HG02759 (cell line): ENCODE data around the gene VAPA.

Experiments
- ATAC-seq: cut with Tn5 transposase; IDR thresholded peaks from one replicate; pipeline ENCODE4 v1.9.1; 2021; ENCODE audit warnings: mild to moderate bottlenecking, moderate library complexity; ENCODE audit not compliant: unreplicated experiment

The VAPA gene

DNA sequence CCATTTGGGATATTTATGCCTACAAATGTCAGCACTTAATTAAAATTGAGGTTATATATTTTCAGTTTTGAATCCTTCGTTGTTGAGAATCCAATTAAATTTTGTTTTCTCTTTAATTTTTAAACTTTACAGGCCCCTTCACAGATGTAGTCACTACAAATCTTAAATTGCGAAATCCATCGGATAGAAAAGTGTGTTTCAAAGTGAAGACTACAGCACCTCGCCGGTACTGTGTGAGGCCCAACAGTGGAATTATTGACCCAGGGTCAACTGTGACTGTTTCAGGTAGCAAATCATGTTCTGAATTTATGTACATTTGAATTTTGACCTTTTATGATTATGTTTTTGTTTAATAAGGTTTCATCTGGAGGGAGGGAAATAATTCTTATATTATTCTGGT, 17.9 kb downstream of the VAPA start:
- ATAC-seq, result no peak

- ATAC-seq, result no peak
Observed at GRCh38 chr18:9933865-9934264, 20.0 kb downstream of the VAPA start.

GRCh38 chr18:9934274-9934673, 20.5 kb downstream of the VAPA start:
- no peak for ATAC-seq

DNA sequence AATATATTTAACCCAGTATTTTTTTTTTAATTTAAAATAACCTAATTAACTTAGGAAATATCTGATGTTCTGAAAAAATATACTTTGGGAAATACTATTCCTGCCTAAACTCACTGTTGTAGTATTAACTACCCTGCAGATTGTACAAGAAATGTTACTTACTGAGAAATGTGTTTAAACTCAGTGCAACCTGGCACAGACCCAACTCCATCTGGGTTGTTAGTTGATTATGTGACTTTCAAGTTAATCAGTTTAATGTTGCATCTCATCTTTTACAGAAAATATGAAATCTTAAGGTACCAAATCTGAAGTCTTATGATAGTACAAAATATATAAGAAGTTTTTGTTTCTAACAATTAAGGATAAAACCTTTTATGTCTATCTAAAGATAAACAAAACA, 27.3 kb downstream of the VAPA start:
- ATAC-seq, result no peak

- ATAC-seq, result no peak
Observed at GRCh38 chr18:9941660-9942059, 27.8 kb downstream of the VAPA start.

DNA sequence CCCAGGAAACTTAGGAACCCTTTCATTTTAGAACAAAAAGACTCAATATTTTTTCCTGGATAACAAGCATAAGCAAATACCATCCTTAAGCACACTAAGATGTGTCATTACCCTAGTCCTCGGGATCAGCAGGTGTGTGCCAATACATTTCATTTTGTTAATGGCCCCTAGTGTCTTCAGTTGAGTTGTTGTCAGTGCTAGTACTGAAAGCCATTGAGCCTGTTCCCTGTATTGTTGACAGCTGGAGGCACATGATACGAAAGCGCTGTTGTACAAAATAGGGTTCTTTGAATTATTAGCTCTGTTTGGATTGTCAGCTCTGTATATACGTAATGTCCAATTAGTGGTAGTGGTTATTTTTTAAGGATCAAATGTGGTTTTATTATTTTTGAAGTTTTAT, 29.5 kb downstream of the VAPA start:
- ATAC-seq, result no peak

DNA sequence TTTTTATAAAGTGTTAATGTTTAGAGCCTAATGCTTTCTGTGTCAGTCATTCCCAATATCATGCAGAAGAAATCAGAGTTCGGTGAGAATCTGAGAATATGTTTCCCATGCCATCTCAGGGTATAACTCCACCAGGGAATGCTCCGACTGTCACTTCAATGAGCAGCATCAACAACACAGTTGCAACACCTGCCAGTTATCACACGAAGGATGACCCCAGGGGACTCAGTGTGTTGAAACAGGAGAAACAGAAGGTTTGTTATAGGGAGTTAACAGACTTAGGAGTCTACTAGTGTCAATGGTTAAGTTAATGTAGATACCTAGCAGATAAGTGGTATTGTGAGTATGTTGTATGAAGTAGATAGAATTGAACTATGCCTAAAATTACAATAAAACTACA, 31.0 kb downstream of the VAPA start:
- no peak for ATAC-seq

DNA sequence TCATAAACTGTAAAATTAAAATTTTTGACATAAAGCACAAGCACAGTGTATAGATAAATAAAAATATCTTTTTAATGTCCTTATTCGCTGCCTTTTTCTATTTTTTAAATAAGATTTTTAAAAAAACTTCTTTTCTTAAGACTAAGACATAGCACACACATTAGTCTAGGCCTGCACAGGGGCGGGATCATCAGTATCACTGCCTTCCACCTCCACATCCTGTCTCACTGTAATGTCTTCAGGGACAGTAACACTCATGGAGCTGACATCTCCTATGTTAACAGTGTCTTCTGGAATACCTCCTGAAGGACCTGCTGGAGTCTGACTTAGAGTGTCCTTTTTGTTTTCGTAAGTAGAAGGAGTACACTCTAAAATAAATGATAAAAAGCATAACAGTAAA, 33.0 kb downstream of the VAPA start:
- no peak for ATAC-seq

- ATAC-seq, result no peak
Observed at GRCh38 chr18:9947248-9947647, 33.4 kb downstream of the VAPA start.

DNA sequence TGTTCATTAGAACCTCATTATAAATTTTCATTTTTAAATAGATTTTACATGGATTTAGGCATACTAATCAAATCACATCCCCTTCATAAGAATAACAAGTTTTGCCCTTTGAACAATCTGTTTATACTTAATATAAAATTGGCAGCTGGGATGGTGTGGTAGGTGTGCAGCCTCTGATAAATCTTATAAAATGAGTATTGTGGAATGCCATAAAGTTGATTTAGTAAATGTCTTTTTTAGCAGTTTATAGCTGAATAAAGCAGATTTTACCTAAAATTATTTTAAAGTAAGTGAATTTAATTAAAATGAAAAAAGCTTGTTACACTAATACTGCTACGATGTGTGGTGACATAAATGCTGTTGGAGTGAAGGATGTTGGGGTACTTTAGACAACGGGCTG, 35.5 kb downstream of the VAPA start:
- ATAC-seq, result no peak

DNA sequence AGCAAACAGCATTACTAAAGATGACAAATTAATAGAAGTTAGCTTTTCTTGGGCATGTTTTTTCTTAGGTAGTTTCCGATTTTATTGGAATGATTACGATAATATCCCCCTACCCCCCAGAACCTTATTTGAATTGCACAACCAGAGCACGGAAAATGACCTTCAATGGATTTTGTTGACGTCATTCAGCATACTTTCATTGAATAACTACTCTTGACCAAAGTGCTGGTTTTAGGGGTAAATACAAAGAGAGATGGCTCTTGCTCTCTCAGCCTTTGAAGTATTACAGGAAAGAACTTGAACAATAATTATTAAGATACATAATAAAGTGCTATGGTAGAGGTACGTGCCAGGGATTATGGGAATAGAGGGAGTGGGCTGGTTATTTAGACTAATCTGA, 36.0 kb downstream of the VAPA start:
- no peak for ATAC-seq

DNA sequence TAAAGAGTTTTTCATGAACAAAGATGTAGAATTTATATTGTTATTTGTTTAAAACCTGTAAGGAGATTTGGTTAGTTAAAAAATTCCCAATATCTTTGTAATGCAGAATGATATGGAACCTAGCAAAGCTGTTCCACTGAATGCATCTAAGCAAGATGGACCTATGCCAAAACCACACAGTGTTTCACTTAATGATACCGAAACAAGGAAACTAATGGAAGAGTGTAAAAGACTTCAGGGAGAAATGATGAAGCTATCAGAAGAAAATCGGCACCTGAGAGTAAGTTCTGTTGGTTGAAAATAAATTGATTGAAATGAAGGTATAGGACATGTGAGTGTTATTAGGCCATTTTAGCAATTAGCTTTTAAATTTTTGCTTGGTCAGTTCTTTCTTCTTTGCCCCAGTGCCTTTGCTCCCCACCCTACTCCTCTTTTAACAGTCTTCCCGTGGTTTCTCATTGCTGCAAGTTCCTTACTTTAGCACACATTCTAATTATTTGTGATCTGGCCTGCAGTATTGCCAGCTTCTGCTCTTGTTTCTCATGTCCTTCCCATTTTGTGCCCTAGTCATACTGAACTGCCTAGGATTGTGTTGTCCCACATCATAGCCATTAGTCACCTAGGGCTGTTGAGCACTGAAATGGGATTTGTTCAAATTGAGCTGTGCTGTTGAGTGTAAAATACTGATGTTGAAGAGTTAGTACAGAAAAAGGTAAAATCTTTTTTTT, 36.6 kb downstream of the VAPA start:
- no peak for ATAC-seq

- no peak for ATAC-seq
Observed at GRCh38 chr18:9951022-9951859, 37.4 kb downstream of the VAPA start.

GRCh38 chr18:9952633-9953416, 39.0 kb downstream of the VAPA start:
- no peak for ATAC-seq

DNA sequence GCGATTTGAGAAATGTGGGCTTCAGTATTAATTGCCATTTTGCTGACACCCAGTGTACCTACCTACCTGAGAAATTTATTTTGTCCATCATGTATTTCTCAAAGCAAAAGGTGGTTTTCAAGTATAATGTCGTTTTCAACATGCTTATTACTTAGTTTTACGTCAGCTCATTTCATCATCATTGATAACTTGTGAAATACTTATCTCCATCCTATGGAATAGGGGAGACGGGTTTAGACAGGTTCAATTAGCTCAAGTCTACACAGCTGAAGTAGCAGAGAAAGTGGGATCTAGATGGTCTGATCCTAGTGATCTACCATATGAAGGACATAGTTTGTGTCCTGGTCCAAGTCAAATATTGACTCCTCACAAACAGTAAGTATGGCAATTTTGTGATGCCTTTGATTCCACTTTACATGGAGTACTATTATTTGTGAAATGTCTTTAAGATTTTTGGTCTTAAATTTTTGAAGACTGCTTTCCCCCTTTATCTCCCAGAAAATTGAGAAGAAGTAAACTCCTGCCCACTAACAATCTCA, 45.1 kb downstream of the VAPA start:
- ATAC-seq, result no peak

- no peak for ATAC-seq
Observed at GRCh38 chr18:9959564-9959963, 45.7 kb downstream of the VAPA start.

- no peak for ATAC-seq
Observed at GRCh38 chr18:9960258-9960904, 46.6 kb downstream of the VAPA start.

GRCh38 chr18:9961041-9961440, 47.2 kb downstream of the VAPA start:
- ATAC-seq, result no peak

GRCh38 chr18:9965711-9966624, 52.2 kb downstream of the VAPA start:
- ATAC-seq, result no peak
